Activated T-helper 17 cell treated with anti-CD3 and anti-CD28 coated beads, Interleukin-2, amount 50 U/mL, for 72 hours (primary cell): Measurements from ENCODE around the gene TNFSF10. TPM values are rescaled to one million over a fixed set of nuclear protein-coding genes. Genes with fewer than 3 reads are reported as not detected.
"Not testable (repeated sequence)": the region's sequence is repeated elsewhere in the genome, so short reads cannot be mapped to it uniquely, and the experiment has no call there.

Source experiments
- ATAC-seq: fragments of 150-1000 bp; cut with Tn5 transposase; replicated peaks from 2 replicates; pipeline ENCODE4 v1.10.0; 2021; ENCODE audit warnings: mild to moderate bottlenecking, moderate library complexity
- H3K27ac Mint-ChIP-seq: one replicate; pipeline ENCODE4 v1.8.0; 2022; ENCODE audit warnings: mixed read lengths
- H3K27me3 Mint-ChIP-seq: one replicate; pipeline ENCODE4 v1.8.0; 2022; ENCODE audit warnings: mixed read lengths
- H3K36me3 Mint-ChIP-seq: one replicate; pipeline ENCODE4 v1.8.0; 2022; ENCODE audit warnings: low read depth, mild to moderate bottlenecking, mixed read lengths
- H3K4me1 Mint-ChIP-seq: one replicate; pipeline ENCODE4 v1.8.0; 2022; ENCODE audit warnings: mixed read lengths
- H3K4me3 Mint-ChIP-seq: one replicate; pipeline ENCODE4 v1.8.0; 2022; ENCODE audit warnings: mild to moderate bottlenecking, mixed read lengths
- H3K9me3 Mint-ChIP-seq: one replicate; pipeline ENCODE4 v1.8.0; 2022; ENCODE audit warnings: mixed read lengths
- total RNA-seq, 2 donors: library from RNA; stranded (reverse); gene quantifications; one replicate each; pipeline ENCODE4 v1.2.3, GENCODE V29; 2022

The TNFSF10 gene
- total RNA-seq, 2 donors from 2014 or later = 33.6 to 36.1 TPM

DNA sequence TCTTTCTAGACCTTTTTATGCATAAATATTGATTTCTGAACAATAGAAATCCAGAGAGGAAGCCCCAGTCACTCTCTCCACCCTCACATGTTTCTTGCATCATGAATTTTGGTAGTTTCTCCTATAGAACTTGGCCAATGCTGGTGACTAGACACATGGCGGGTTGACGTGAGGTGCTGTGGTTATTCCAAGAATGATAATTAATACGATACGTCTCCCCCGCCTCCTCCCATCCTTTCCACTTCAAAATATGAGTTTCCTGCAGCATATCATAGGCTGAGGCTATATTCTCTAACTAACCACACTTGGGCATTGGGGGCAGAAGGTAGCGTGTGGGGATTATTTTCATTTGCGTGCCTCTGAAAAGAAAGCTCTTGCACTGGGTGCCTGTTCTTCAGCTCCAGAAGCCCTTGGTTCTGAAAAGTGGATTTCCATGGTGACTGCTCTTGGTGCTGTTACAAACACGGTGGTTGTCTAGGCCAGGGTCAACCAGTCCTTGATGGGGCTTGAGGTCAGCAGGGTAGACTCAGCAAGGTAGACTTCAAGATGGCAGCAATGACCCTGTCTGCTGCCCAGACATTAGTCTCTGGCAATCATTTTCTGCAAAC is 5.3 kb downstream of the TNFSF10 start:
- Mint-ChIP-seq H3K27me3 (no peaks in the 10 kb centered on the region), H3K27ac (peak overlapping the region; percentile 82), H3K9me3 (no peaks in the 10 kb centered on the region), H3K4me3 (peak overlapping the region; percentile 91), H3K4me1 (peaks cover 61% of the 10 kb centered on the region), H3K36me3 (peaks cover 79% of the 10 kb centered on the region)
- peak; percentile 62 for ATAC-seq

DNA sequence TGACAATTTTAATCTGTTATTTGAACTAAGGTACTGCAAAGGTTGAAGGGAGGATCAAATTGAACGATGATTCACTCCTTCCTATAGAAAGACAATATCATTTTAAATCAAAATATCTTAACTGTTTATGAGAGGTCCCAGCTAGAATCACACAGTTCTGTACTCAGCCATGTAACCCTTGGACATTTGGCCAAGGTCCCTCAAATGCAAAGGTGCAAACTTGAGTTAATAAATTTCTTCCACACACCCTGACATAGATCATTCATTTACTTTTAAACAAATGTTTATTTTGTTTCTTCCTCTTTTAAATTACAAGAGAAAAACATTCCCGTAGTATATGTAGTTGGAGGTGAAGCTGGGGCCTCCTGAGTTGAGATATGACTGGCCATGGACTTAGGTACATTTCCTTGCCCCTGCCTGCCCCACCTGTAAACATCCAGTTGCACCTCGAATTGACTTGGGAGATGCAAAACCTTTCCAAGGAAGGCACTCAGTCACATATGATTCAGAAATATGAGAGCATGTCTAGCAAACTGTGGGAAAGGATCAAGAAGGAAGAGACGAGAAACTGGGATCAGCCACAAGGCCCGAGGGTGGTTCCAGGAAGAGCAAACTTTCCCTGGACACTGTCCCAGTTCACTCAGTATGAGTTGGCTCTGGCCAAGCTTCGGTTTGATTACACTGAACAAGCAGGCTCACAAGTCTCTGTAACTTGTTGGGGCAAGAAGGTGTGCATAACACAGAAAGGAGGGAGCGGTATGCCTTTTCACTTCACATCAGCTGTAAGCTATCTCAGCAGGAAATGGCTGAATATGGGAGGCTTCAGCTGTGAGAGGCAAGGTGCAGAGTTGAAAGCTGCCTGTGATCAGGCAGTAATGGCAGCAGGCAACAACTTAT is 6.7 kb downstream of the TNFSF10 start:
- Mint-ChIP-seq H3K4me1 (peaks cover 71% of the 10 kb centered on the region), H3K4me3 (peak overlapping the region; percentile 91), H3K27ac (peak overlapping the region; percentile 82), H3K27me3 (no peaks in the 10 kb centered on the region), H3K36me3 (peaks cover 84% of the 10 kb centered on the region), H3K9me3 (no peaks in the 10 kb centered on the region)
- ATAC-seq = peak; percentile 45

DNA sequence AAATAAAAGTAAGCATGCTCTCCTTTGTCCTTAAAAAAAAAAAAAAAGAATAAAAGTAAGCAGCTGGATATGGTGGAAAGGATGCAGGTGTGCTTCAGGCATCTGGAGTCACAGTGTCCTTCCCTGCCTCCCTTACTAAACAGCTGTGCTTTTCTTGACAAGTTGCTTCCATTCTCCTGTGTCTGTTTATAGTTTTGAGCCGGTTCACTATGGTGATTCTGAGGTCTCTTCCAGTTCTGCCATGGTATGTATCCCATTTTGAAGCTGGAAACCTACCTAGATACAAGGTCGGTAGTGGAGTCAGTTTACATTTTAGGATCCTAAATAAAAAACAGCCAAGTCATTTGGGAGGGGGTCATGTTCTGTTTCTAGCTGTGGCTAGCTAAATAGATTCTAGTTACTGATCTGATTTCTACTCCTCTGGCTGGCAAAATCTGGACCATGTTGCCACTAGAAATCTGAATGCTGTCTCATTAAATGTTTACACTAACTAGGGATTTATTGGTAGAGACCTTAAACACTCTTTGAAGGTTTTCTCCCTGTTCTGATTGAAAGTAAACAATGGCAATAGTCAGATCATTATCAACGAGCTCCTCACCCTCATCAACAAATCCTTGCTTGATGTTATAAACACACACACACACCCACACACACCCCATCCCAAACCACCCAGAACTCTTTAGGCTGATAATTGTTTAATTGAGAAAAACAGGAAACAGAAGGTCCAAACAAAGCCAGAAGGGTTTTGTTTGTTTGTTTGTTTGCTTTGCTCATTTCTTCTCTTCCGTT is 7.9 kb downstream of the TNFSF10 start:
- H3K4me1 Mint-ChIP-seq = peaks cover 75% of the 10 kb centered on the region
- H3K36me3 Mint-ChIP-seq = peaks cover 84% of the 10 kb centered on the region
- H3K9me3 Mint-ChIP-seq = no peaks in the 10 kb centered on the region
- H3K27me3 Mint-ChIP-seq = no peaks in the 10 kb centered on the region
- no peak for ATAC-seq
- peak overlapping the region; percentile 91 for H3K4me3 Mint-ChIP-seq
- peak overlapping the region; percentile 82 for H3K27ac Mint-ChIP-seq

DNA sequence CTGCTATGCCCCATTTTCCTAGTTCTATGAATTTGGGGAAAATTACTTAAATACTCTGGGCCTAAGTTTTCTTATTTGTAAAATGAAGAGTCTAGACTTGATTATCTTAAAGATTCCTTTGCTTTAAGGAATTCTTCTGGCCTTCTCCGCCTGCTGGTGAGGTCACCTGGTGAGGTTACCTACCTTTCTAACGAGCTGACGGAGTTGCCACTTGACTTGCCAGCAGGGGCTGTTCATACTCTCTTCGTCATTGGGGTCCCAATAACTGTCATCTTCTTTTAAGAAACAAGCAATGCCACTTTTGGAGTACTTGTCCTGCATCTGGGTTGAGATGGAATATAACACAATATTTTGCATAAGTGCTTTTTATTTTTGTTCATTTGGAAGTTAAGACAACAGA is 8.6 kb downstream of the TNFSF10 start:
- Mint-ChIP-seq H3K9me3 (no peaks in the 10 kb centered on the region), H3K4me3 (peak overlapping the region; percentile 91), H3K27ac (peak overlapping the region; percentile 82), H3K4me1 (peaks cover 73% of the 10 kb centered on the region), H3K36me3 (peaks cover 84% of the 10 kb centered on the region), H3K27me3 (no peaks in the 10 kb centered on the region)
- ATAC-seq = no peak

DNA sequence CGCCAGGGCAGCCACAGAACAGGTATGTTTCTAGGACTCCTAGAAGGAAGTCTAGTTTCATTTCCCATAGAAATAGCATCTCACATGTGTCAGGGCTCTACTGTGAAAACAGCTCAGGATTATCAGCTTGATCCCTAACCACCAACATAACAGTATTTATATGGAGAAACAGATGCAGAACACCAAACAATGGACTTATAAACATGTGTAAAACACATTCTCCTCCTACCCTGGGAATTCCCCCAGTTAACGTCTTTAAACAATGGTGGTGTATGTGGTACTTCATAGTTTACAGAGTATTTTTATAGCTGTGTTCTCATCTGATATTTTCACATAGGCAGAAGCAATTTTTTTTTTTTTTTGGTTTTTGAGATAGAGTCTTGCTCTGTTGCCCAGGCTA is 9.7 kb downstream of the TNFSF10 start:
- no peak for ATAC-seq
- no peaks in the 10 kb centered on the region for H3K9me3 Mint-ChIP-seq
- H3K36me3 Mint-ChIP-seq = peaks cover 87% of the 10 kb centered on the region
- no peaks in the 10 kb centered on the region for H3K27me3 Mint-ChIP-seq
- H3K27ac Mint-ChIP-seq = peak overlapping the region; percentile 82
- H3K4me1 Mint-ChIP-seq = peaks cover 67% of the 10 kb centered on the region
- H3K4me3 Mint-ChIP-seq = peak overlapping the region; percentile 91

DNA sequence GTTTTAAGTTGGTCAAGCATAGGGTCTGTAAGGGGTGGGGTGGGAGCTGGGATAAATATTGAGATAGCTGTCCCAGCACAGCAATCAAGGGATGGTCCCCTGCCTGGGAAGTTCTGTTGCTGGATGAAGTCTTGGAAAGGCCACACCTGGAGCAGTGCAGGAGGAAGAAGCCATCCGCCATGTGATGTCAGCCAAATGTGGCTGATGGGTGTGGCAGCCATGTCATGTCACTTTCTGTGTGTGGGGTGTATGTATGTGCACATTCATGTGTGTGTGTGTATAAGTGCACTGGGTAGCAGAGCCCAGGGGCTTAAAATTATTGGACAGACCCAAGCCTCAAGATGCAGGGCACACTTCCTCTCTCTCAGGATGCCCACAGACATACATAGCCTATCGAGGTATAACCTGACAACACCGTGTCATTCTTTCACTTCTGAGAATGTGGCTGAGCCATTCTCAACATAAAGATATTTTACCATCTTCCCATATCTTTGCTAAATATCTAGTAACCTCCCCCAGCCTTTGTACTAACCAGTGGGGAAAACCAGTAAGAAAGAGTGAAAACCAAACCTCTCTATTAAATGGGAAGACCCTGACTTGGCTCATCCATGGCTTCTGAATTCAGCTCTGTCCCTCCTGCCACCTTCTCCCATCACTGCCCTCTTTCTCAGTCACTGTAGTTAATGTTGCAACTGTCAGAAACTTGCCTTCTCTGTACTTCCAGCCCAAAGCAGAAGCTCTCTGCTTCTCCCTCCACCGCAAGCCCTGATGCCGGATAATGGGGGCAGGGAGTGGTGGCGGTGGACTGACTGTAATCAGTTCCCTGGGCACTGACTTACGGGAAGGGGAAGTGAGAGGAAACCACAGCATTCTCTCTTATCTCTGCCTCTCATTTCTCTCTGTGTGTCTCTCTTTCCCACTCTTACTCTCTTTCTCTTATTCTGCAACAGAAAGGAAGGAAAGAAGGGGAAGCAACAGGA is 11.2 kb downstream of the TNFSF10 start:
- H3K36me3 Mint-ChIP-seq = peaks cover 94% of the 10 kb centered on the region
- peak; percentile 73 for ATAC-seq
- no peaks in the 10 kb centered on the region for H3K27me3 Mint-ChIP-seq
- peaks cover 59% of the 10 kb centered on the region for H3K4me1 Mint-ChIP-seq
- H3K27ac Mint-ChIP-seq = peak overlapping the region; percentile 82
- no peaks in the 10 kb centered on the region for H3K9me3 Mint-ChIP-seq
- peak overlapping the region; percentile 91 for H3K4me3 Mint-ChIP-seq

DNA sequence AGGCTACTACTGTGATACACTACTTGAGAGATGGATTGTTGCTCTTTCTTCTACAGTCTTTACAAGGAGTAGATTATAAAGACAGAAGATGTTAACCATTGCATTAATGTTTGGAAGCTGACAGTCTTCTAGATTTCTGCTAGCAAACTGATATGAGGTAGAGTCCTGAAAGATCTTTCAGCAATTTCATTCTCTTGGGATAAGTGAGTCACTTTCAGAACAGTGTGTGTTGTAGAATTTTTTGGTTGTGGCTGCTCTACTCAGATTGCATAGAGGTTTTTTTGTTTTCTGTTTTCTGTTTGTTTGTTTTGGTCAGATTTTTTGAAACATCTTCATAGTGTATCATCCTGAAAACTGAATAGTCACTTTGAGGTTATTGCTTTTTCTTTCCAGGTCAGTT is 17.1 kb downstream of the TNFSF10 start:
- Mint-ChIP-seq H3K27ac (peak overlapping the region; percentile 31), H3K9me3 (no peaks in the 10 kb centered on the region), H3K4me3 (no peak overlapping the region), H3K4me1 (peaks cover 21% of the 10 kb centered on the region), H3K27me3 (no peaks in the 10 kb centered on the region), H3K36me3 (peaks cover 75% of the 10 kb centered on the region)
- ATAC-seq = peak; percentile 48

DNA sequence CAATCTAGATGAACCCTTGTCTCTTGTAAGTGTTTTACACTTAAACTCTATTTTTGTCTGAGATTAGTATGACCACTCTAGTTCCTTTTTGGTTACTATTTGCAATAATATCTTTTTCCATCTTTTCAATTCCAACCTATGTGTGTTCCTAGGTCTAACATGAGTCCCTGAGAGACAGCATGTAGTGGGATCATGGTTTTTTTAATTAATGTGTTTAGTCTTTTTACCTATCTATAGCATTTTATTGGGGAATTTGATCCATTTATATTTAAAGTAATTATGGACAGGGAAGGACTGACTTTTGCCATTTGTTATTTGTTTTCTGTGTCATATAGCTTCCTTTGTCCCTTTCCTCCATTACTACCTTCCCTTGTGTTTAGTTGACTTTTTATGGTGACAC is 21.7 kb downstream of the TNFSF10 start:
- Mint-ChIP-seq H3K36me3 (peaks cover 30% of the 10 kb centered on the region), H3K27me3 (no peaks in the 10 kb centered on the region), H3K4me3 (no peak overlapping the region), H3K9me3 (no peaks in the 10 kb centered on the region), H3K4me1 (peaks cover 8% of the 10 kb centered on the region), H3K27ac (no peak overlapping the region)
- ATAC-seq = no peak

DNA sequence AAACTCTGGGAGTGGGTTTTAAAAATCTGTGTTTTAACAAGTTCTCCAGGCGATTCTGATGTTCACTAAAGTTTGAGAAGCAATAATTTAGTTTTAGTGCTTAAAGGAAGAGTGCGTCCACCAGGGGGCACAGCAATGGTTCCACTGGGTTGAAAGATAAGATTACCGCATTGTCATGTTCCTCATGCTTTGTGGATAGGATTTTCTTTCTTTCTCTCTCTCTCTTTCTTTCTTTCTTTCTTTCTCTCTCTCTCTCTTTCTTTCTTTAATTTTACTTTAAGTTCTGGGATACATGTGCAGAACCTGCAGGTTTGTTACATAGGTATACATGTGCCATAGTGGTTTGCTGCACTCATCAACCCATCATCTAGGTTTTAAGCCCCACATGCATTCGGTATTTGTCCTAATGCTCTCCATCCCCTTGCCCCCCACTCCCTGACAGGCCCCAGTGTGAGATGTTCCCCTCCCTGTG is 33.0 kb downstream of the TNFSF10 start:
- peak overlapping the region; percentile 33 for H3K4me3 Mint-ChIP-seq
- peak; percentile 59 for ATAC-seq
- H3K4me1 Mint-ChIP-seq, H3K27me3 Mint-ChIP-seq, H3K36me3 Mint-ChIP-seq, H3K9me3 Mint-ChIP-seq: not testable (repeated sequence)
- H3K27ac Mint-ChIP-seq = peak overlapping the region; percentile 67

DNA sequence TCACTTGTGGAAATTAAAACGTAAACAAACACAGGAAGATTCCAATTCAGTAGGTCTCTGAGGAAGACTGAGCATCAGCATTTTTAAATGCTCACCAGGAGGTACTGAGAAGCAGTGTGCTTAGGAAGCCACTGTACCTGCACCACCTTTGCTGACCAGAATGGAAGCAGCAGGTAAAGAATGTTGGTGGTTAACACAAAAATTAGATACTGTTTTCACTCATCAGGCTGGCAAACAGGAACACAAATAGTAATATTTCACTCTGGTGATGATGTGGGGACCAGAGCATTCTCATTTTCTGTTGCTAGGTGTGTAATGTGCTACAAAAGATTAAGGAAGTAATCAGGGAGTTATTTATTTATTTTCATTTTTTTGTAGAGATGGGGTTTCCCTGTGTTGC is 45.1 kb downstream of the TNFSF10 start:
- H3K4me3 Mint-ChIP-seq = no peak overlapping the region
- no peaks in the 10 kb centered on the region for H3K9me3 Mint-ChIP-seq
- peak; percentile 32 for ATAC-seq
- H3K4me1 Mint-ChIP-seq = peaks cover 6% of the 10 kb centered on the region
- no peaks in the 10 kb centered on the region for H3K27me3 Mint-ChIP-seq
- H3K36me3 Mint-ChIP-seq = no peaks in the 10 kb centered on the region
- H3K27ac Mint-ChIP-seq = no peak overlapping the region

DNA sequence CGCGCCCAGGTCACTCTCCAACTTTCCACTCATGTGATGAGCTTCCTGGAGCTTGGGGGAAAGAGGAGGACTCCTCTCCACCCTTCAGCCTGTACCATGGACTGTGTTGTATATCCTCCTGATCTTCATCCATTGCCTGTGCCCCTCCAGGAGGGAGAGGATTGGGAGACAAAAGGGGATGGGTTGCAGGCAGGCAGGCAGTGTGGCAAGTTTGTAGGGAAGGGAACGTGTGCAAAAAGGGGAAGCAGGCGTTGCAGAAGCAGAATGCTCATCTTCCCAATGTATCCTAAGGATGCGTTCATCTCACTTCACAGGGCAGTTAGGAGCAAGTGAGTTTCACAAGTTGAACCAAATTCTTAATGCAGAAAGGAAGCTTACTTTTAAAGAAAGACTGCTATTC is 46.9 kb downstream of the TNFSF10 start:
- H3K27me3 Mint-ChIP-seq = no peaks in the 10 kb centered on the region
- no peaks in the 10 kb centered on the region for H3K36me3 Mint-ChIP-seq
- peak overlapping the region; percentile 84 for H3K4me3 Mint-ChIP-seq
- no peak for ATAC-seq
- peaks cover 6% of the 10 kb centered on the region for H3K4me1 Mint-ChIP-seq
- no peaks in the 10 kb centered on the region for H3K9me3 Mint-ChIP-seq
- H3K27ac Mint-ChIP-seq = no peak overlapping the region

DNA sequence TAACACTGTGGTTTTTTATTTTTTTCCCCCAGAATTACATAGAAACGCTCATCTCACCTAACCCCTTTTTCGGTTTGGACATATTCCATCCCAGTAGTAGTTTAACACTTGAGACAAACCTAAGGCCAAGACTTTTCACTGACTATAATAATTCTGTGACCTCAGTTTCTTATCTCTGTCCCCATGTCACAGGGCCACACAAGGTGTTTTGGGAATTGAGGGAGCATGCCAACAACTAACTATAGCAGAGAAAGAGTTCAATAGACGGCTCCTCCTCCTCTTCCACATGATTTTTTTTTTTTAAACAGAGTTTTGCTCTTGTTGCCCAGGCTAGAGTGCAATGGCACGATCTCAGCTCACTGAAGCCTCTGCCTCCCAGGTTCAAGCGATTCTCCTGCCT is 47.5 kb downstream of the TNFSF10 start:
- H3K36me3 Mint-ChIP-seq = no peaks in the 10 kb centered on the region

DNA sequence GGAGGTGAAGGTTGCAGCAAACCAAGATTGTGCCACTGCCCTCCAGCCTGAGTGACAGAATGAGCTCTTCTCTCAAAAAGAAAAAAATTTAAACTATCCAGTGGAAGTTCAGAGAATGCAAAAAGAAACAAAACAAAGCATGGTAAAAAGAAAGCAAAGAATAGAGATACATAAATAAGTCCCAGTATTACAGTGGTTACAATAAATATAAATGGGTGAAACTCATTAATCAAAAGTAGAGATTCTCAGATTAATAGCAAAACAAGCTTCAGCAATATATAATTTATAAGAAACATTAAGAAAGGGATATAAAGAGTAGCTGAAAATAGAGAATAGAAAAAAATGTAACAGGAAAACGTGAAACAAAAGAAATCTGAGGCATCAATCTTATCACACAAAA is 51.3 kb downstream of the TNFSF10 start:
- no peak for ATAC-seq

More for the DNA sequence above, 47.5 kb downstream of the TNFSF10 start:
- H3K27me3 Mint-ChIP-seq = peaks cover 3% of the 10 kb centered on the region
- no peak for ATAC-seq
- no peak overlapping the region for H3K4me3 Mint-ChIP-seq
- H3K4me1 Mint-ChIP-seq = peaks cover 6% of the 10 kb centered on the region
- H3K9me3 Mint-ChIP-seq = no peaks in the 10 kb centered on the region
- no peak overlapping the region for H3K27ac Mint-ChIP-seq

More for the DNA sequence above, 51.3 kb downstream of the TNFSF10 start:
- Mint-ChIP-seq H3K27ac (no peak overlapping the region), H3K36me3 (no peaks in the 10 kb centered on the region), H3K4me1 (no peaks in the 10 kb centered on the region), H3K27me3 (peaks cover 11% of the 10 kb centered on the region), H3K4me3 (no peak overlapping the region), H3K9me3 (no peaks in the 10 kb centered on the region)
